PFSK-1 (cell line): ENCODE measurements around the gene SCRT2.

Source experiments
- FOXP2 ChIP-seq: optimal IDR thresholded peaks from 2 replicates; pipeline ENCODE3; 2011; ENCODE audit warnings: borderline replicate concordance, control low read depth, inconsistent platforms; ENCODE audit not compliant: insufficient read depth; ENCODE audit errors: extremely low read length, extremely low read depth
- POLR2AphosphoS5 ChIP-seq: IDR thresholded peaks from 2 replicates; pipeline ENCODE4 v1.6.1; 2012; ENCODE audit warnings: low read depth, mild to moderate bottlenecking, control low read depth, low read length, moderate library complexity
- SIN3A ChIP-seq: IDR thresholded peaks from 2 replicates; pipeline ENCODE4 v1.6.1; 2012; ENCODE audit warnings: mild to moderate bottlenecking, low read length, moderate library complexity, borderline replicate concordance; ENCODE audit not compliant: insufficient read depth
- TAF1 ChIP-seq: IDR thresholded peaks from 2 replicates; pipeline ENCODE4 v1.6.1; 2012; ENCODE audit warnings: low read length, control low read depth, borderline replicate concordance; ENCODE audit not compliant: insufficient read depth
- TF ChIP-seq, protein P1 (sequence below), 2 experiments: IDR thresholded peaks; 2 replicates each; pipeline versions ENCODE4 v1.6.1 to v1.8.0; 2011 to 2012; ENCODE audit warnings: low read depth in 2 of 2, low read length in 2 of 2, control low read depth in 1 of 2, inconsistent platforms in 1 of 2, mild to moderate bottlenecking in 1 of 2, moderate library complexity in 1 of 2; ENCODE audit not compliant: insufficient read depth in 1 of 2

The SCRT2 gene

DNA sequence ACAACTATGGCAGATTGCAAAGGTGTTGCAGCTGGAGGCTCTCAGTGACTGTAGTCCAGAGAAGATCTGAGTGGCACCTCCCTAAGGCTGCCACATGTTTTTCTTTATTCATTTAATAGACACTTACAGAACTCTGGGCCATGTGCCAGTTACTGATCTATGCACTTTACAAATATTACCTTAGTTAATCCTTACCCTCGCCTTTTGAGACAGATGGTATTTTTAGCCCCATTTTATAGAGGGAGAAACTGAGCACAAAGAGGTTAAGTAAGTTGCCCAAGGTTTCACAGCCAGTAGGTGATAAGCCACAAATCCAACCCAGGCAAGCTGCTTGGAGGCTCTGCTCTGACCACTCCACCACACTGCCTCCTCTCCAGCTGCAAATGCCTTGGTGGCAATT is 6.5 kb upstream of the SCRT2 start:
- TF ChIP-seq POLR2AphosphoS5 (no peak), TAF1 (no peak)

DNA sequence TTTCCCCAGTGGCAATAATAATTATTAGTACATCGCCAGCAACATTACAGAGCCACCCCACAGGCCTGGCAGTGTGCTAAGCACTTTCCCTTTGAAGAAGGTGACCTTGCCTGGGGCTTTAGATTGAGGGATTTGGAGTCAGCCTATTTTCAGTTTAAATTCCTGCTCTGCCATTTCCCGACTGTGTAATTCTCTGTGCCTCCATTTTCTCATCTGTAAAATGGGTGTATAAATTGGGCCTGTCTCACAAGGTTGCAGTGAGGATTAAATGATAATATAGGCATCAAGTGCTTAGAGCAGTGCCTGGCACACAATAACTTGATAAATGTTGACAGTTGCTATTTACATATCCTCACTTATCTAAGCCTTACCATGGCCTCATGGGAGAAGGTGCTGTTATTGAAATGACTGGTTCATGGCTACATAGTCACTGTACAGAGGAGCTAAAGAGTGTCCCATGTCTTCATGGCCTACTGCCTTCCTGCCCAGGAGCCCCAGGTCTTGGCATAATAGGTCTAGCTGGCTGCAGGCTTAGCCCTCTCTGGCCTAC is 5.1 kb upstream of the SCRT2 start:
- TF ChIP-seq TAF1 (no peak), FOXP2 (no peak), SIN3A (no peak), POLR2AphosphoS5 (no peak)
- TF ChIP-seq, protein P1, sequence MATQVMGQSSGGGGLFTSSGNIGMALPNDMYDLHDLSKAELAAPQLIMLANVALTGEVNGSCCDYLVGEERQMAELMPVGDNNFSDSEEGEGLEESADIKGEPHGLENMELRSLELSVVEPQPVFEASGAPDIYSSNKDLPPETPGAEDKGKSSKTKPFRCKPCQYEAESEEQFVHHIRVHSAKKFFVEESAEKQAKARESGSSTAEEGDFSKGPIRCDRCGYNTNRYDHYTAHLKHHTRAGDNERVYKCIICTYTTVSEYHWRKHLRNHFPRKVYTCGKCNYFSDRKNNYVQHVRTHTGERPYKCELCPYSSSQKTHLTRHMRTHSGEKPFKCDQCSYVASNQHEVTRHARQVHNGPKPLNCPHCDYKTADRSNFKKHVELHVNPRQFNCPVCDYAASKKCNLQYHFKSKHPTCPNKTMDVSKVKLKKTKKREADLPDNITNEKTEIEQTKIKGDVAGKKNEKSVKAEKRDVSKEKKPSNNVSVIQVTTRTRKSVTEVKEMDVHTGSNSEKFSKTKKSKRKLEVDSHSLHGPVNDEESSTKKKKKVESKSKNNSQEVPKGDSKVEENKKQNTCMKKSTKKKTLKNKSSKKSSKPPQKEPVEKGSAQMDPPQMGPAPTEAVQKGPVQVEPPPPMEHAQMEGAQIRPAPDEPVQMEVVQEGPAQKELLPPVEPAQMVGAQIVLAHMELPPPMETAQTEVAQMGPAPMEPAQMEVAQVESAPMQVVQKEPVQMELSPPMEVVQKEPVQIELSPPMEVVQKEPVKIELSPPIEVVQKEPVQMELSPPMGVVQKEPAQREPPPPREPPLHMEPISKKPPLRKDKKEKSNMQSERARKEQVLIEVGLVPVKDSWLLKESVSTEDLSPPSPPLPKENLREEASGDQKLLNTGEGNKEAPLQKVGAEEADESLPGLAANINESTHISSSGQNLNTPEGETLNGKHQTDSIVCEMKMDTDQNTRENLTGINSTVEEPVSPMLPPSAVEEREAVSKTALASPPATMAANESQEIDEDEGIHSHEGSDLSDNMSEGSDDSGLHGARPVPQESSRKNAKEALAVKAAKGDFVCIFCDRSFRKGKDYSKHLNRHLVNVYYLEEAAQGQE (IDR thresholded peaks at IDR 0.05; ENCODE audit: insufficient read depth in 1 of 2, low read depth in 2 of 2, low read length in 2 of 2), result no peak

DNA sequence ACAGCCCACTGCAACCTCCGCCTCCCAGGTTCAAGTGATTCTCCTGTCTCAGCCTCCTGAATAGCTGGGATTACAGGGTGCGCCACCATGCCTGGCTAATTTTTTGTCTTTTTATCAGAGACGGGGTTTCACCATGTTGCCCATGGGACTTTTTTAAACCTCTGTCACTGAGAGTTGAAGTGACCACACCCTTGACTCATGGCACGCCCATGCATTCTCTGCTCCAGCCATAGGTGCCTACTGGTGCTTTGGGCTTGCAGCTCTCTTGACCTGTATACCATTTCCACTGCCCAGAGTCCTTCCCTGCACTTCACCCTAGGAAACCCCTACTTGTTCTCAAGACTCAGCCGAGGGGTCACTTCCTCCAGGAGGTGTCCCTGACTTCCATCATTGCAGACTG is 2.4 kb upstream of the SCRT2 start:
- TF ChIP-seq SIN3A, result no peak
- no peak for TF ChIP-seq FOXP2
- TF ChIP-seq TAF1, result no peak
- no peak for TF ChIP-seq POLR2AphosphoS5
- TF ChIP-seq, protein P1 (IDR thresholded peaks at IDR 0.05; ENCODE audit: insufficient read depth in 1 of 2, low read depth in 2 of 2, low read length in 2 of 2), result no peak

- TF ChIP-seq, protein P1 (IDR thresholded peaks at IDR 0.05; ENCODE audit: insufficient read depth in 1 of 2, low read depth in 2 of 2, low read length in 2 of 2), result no peak
- no peak for TF ChIP-seq TAF1
- no peak for TF ChIP-seq SIN3A
- no peak for TF ChIP-seq FOXP2
- no peak for TF ChIP-seq POLR2AphosphoS5
These were observed 1.4 kb upstream of the SCRT2 start for GRCh38 chr20:676967-677366.

- no peak for TF ChIP-seq SIN3A
- no peak for TF ChIP-seq FOXP2
- TF ChIP-seq TAF1, result no peak
- no peak for TF ChIP-seq POLR2AphosphoS5
- TF ChIP-seq, protein P1 (IDR thresholded peaks at IDR 0.05; ENCODE audit: insufficient read depth in 1 of 2, low read depth in 2 of 2, low read length in 2 of 2), result peak in 1 of 2 experiments; percentile 33; a peak in 1 of 4 replicates
These were observed 824 bp upstream of the SCRT2 start for GRCh38 chr20:676315-676937.
